Caco-2 (cell line): Measurements from ENCODE around the gene C1orf21. TPM values are rescaled to one million over a fixed set of nuclear protein-coding genes. Genes with fewer than 3 reads are reported as not detected.

ENCODE experiments used
- BruUV-seq: library from RNA; stranded (reverse); fragments of 400-500 nt; replicated peaks from 2 replicates; lab custom pipeline; 2021; lab: Mats Ljungman, UMichigan
- CTCF ChIA-PET: fragments of 300-600 bp; sonication (Branson Sonifier 250); formaldehyde crosslinking; loops from one replicate; lab custom pipeline; 2022; ENCODE audit warnings: antibody characterized with exemption; lab: Charles Lee
- POLR2A ChIA-PET: fragments of 300-600 bp; sonication (Branson Sonifier 250); formaldehyde crosslinking; loops from one replicate; lab custom pipeline; 2022; ENCODE audit warnings: antibody characterized with exemption; lab: Charles Lee
- DNase-seq, 2 experiments: peaks; one replicate each; pipeline versions ENCODE4 v3.0.0 to v3.0.0-alpha.2; 2020 to 2022
- H3K27me3 ChIP-seq: replicated peaks from 2 replicates; pipeline ENCODE4 v1.6.0; 2011; ENCODE audit warnings: low read length; ENCODE audit not compliant: control insufficient read depth, insufficient read depth
- H3K36me3 ChIP-seq: 2 replicates; pipeline ENCODE4 v1.5.1; 2011; ENCODE audit warnings: low read length; ENCODE audit not compliant: control insufficient read depth, insufficient read depth
- H3K4me1 ChIP-seq: fragments of 250-450 bp; sonication (Bioruptor Pico); 2 replicates; pipeline ENCODE4 v1.5.1; 2020; ENCODE audit warnings: mild to moderate bottlenecking
- H3K4me3 ChIP-seq: 2 replicates; pipeline ENCODE4 v1.5.1; 2011; ENCODE audit warnings: low read depth, mild to moderate bottlenecking, control low read depth, low read length
- H3K9me3 ChIP-seq: fragments of 250-450 bp; sonication (Bioruptor Pico); 2 replicates; pipeline ENCODE4 v1.5.1; 2020; ENCODE audit warnings: mild to moderate bottlenecking, moderate library complexity
- H3K27ac Mint-ChIP-seq: one replicate; pipeline ENCODE4 v1.8.0; 2022; ENCODE audit warnings: mixed read lengths; ENCODE audit not compliant: unreplicated experiment
- H3K27me3 Mint-ChIP-seq: one replicate; pipeline ENCODE4 v1.8.0; 2022; ENCODE audit warnings: mixed read lengths; ENCODE audit not compliant: insufficient read depth, unreplicated experiment
- H3K36me3 Mint-ChIP-seq: one replicate; pipeline ENCODE4 v1.8.0; 2022; ENCODE audit warnings: mild to moderate bottlenecking, mixed read lengths; ENCODE audit not compliant: insufficient read depth, unreplicated experiment
- H3K4me1 Mint-ChIP-seq: one replicate; pipeline ENCODE4 v1.8.0; 2022; ENCODE audit warnings: low read depth, mixed read lengths; ENCODE audit not compliant: unreplicated experiment
- H3K4me3 Mint-ChIP-seq: one replicate; pipeline ENCODE4 v1.8.0; 2022; ENCODE audit warnings: mild to moderate bottlenecking, moderate library complexity, mixed read lengths; ENCODE audit not compliant: unreplicated experiment
- H3K9me3 Mint-ChIP-seq: one replicate; pipeline ENCODE4 v1.8.0; 2022; ENCODE audit warnings: mixed read lengths; ENCODE audit not compliant: unreplicated experiment
- CTCF ChIP-seq, 2 experiments: fragments of 200-600 bp in 1 of 2; IDR thresholded peaks; 1 replicate in 1 of 2; 2 replicates in 1 of 2; pipeline versions ENCODE4 v1.5.1 to v1.8.0; 2011 to 2022; ENCODE audit warnings: antibody characterized with exemption in 1 of 2, control low read depth in 1 of 2, inconsistent platforms in 1 of 2, low read depth in 1 of 2, low read length in 1 of 2, mild to moderate bottlenecking in 1 of 2, moderate library complexity in 1 of 2; ENCODE audit not compliant: insufficient read depth in 1 of 2, severe bottlenecking in 1 of 2, unreplicated experiment in 1 of 2
- intact Hi-C: fragments of 100-400 bp; cut with micrococcal nuclease; formaldehyde crosslinking; loops from one replicate; pipeline ENCODE4 v1.10.0; 2022; ENCODE audit not compliant: unreplicated experiment
- total RNA-seq: library from RNA; stranded (reverse); gene quantifications from 2 replicates; pipeline ENCODE4 v1.2.3, GENCODE V29; 2022

The C1orf21 gene
- total RNA-seq, 1 experiment from 2014 or later = 0.82 TPM

GRCh38 chr1:184370850-184371249 lies 16.0 kb upstream of the C1orf21 start:
- BruUV-seq = no TSS peak
- no peaks in the 10 kb centered on the region for H3K27me3 ChIP-seq
- H3K4me3 ChIP-seq = no peak overlapping the region
- no peaks in the 10 kb centered on the region for H3K9me3 ChIP-seq
- H3K27me3 Mint-ChIP-seq = peaks cover 11% of the 10 kb centered on the region
- intact Hi-C loops = loop anchor here (10.0 kb wide), 1 partner anchor 324 kb away; no protein-coding TSS in a partner anchor
- no peak overlapping the region for H3K4me3 Mint-ChIP-seq
- ChIA-PET POLR2A (no interaction called here), CTCF (no interaction called here)
- H3K4me1 ChIP-seq = no peaks in the 10 kb centered on the region
- H3K27ac Mint-ChIP-seq = no peak overlapping the region
- no peak for TF ChIP-seq CTCF (IDR thresholded peaks at IDR 0.05; ENCODE audit: insufficient read depth in 1 of 2, low read depth in 1 of 2, low read length in 1 of 2, severe bottlenecking in 1 of 2, unreplicated experiment in 1 of 2)
- DNase-seq = no peak
- no peaks in the 10 kb centered on the region for H3K9me3 Mint-ChIP-seq
- no peaks in the 10 kb centered on the region for H3K4me1 Mint-ChIP-seq
- H3K36me3 Mint-ChIP-seq = no peaks in the 10 kb centered on the region
- no peaks in the 10 kb centered on the region for H3K36me3 ChIP-seq

- ChIA-PET POLR2A (no interaction called here), CTCF (no interaction called here)
- Histone ChIP-seq H3K9me3 (no peaks in the 10 kb centered on the region), H3K27me3 (no peaks in the 10 kb centered on the region; the same call in 1 of the 2 replicates), H3K4me1 (no peaks in the 10 kb centered on the region), H3K36me3 (no peaks in the 10 kb centered on the region), H3K4me3 (no peak overlapping the region)
- no peaks in the 10 kb centered on the region for H3K9me3 Mint-ChIP-seq
- no peak overlapping the region for H3K27ac Mint-ChIP-seq
- no peak for DNase-seq
- H3K36me3 Mint-ChIP-seq = no peaks in the 10 kb centered on the region
- H3K4me3 Mint-ChIP-seq = no peak overlapping the region
- H3K4me1 Mint-ChIP-seq = no peaks in the 10 kb centered on the region
- TF ChIP-seq CTCF (IDR thresholded peaks at IDR 0.05; ENCODE audit: insufficient read depth in 1 of 2, low read depth in 1 of 2, low read length in 1 of 2, severe bottlenecking in 1 of 2, unreplicated experiment in 1 of 2) = no peak
- BruUV-seq = no TSS peak
- intact Hi-C loops = loop anchor here (10.0 kb wide), 1 partner anchor 322 kb away; no protein-coding TSS in a partner anchor
- peaks cover 14% of the 10 kb centered on the region for H3K27me3 Mint-ChIP-seq
These were observed 13.7 kb upstream of the C1orf21 start for GRCh38 chr1:184373155-184373554.

- no peak for TF ChIP-seq CTCF (IDR thresholded peaks at IDR 0.05; ENCODE audit: insufficient read depth in 1 of 2, low read depth in 1 of 2, low read length in 1 of 2, severe bottlenecking in 1 of 2, unreplicated experiment in 1 of 2)
- POLR2A ChIA-PET = no interaction called here
- H3K27me3 Mint-ChIP-seq = peaks cover 9% of the 10 kb centered on the region
These were observed 10.5 kb upstream of the C1orf21 start for GRCh38 chr1:184376369-184376768.

More at GRCh38 chr1:184376369-184376768, 10.5 kb upstream of the C1orf21 start:
- Mint-ChIP-seq H3K9me3 (no peaks in the 10 kb centered on the region), H3K4me3 (no peak overlapping the region), H3K36me3 (no peaks in the 10 kb centered on the region), H3K27ac (no peak overlapping the region), H3K4me1 (no peaks in the 10 kb centered on the region)
- no peak for DNase-seq
- intact Hi-C loops = loop anchor here (10.0 kb wide), 1 partner anchor 318 kb away; no protein-coding TSS in a partner anchor
- BruUV-seq = no TSS peak
- H3K27me3 ChIP-seq = no peaks in the 10 kb centered on the region; the same call in 1 of the 2 replicates
- CTCF ChIA-PET = no interaction called here
- no peaks in the 10 kb centered on the region for H3K36me3 ChIP-seq
- no peak overlapping the region for H3K4me3 ChIP-seq
- H3K9me3 ChIP-seq = no peaks in the 10 kb centered on the region
- no peaks in the 10 kb centered on the region for H3K4me1 ChIP-seq
